Mucosa of gallbladder (tissue), 1 donor: ENCODE data around the gene ZHX3. TPM values are rescaled to one million over a fixed set of nuclear protein-coding genes. Genes with fewer than 3 reads are reported as not detected.
"Not testable (repeated sequence)": the region's sequence is repeated elsewhere in the genome, so short reads cannot be mapped to it uniquely, and the experiment has no call there.

Experiments
- DNase-seq: peaks from one replicate; pipeline ENCODE4 v3.0.0-alpha.2; 2020; ENCODE audit warnings: low spot score
- total RNA-seq: library from RNA; stranded (reverse); gene quantifications from one replicate; pipeline ENCODE4 v1.2.1, GENCODE V29; 2021
- donor health status: DM: no; HTN: no; CAD: no.

ZHX3 gene
- total RNA-seq, 1 donor from 2014 or later: 47.3 TPM

GRCh38 chr20:41261260-41261659 lies 56.3 kb downstream of the ZHX3 start:
- DNase-seq: no peak

GRCh38 chr20:41260734-41261220 lies 56.8 kb downstream of the ZHX3 start:
- DNase-seq: no peak

- no peak for DNase-seq
These were observed 58.2 kb downstream of the ZHX3 start for GRCh38 chr20:41259309-41259708.

GRCh38 chr20:41258474-41258873 lies 59.1 kb downstream of the ZHX3 start:
- DNase-seq: no peak

GRCh38 chr20:41256516-41256915 lies 61.0 kb downstream of the ZHX3 start:
- no peak for DNase-seq

- no peak for DNase-seq
These were observed 61.9 kb downstream of the ZHX3 start for GRCh38 chr20:41255655-41256054.

- peak; percentile 52 for DNase-seq
These were observed 67.9 kb downstream of the ZHX3 start for GRCh38 chr20:41249411-41250281.

GRCh38 chr20:41248368-41249024 lies 69.0 kb downstream of the ZHX3 start:
- DNase-seq: peak; percentile 17

GRCh38 chr20:41247523-41248367 lies 69.8 kb downstream of the ZHX3 start:
- no peak for DNase-seq

- no peak for DNase-seq
These were observed 72.3 kb downstream of the ZHX3 start for GRCh38 chr20:41245086-41245707.

- DNase-seq: no peak
These were observed 74.7 kb downstream of the ZHX3 start for GRCh38 chr20:41242807-41243206.

GRCh38 chr20:41242352-41242751 lies 75.2 kb downstream of the ZHX3 start:
- DNase-seq: no peak

GRCh38 chr20:41237233-41237632 lies 80.3 kb downstream of the ZHX3 start:
- DNase-seq: not testable (repeated sequence)

GRCh38 chr20:41236818-41237217 lies 80.7 kb downstream of the ZHX3 start:
- DNase-seq: not testable (repeated sequence)

- DNase-seq: no peak
These were observed 83.0 kb downstream of the ZHX3 start for GRCh38 chr20:41234546-41234945.

GRCh38 chr20:41234041-41234440 lies 83.5 kb downstream of the ZHX3 start:
- DNase-seq: no peak

GRCh38 chr20:41232973-41233926 lies 84.3 kb downstream of the ZHX3 start:
- DNase-seq: no peak

- no peak for DNase-seq
These were observed 86.4 kb downstream of the ZHX3 start for GRCh38 chr20:41231136-41231535.

GRCh38 chr20:41230136-41230535 lies 87.4 kb downstream of the ZHX3 start:
- DNase-seq: no peak

- no peak for DNase-seq
These were observed 88.3 kb downstream of the ZHX3 start for GRCh38 chr20:41229259-41229658.
